GM12891 (cell line): ENCODE measurements around the gene DUSP7. TPM values are rescaled to one million over a fixed set of nuclear protein-coding genes. Genes with fewer than 3 reads are reported as not detected.
A peak's percentile ranks its signal among the peaks of the same experiment; 100 is the strongest.

ENCODE experiments used
- DNase-seq: peaks from one replicate; pipeline ENCODE4 v3.0.0; 2011; ENCODE audit warnings: low spot score; ENCODE audit not compliant: insufficient read length
- FAIRE-seq: peaks from 2 replicates; lab custom pipeline; 2011; peaks lifted over from hg19 to GRCh38; lab: Jason Lieb, UNC
- PAX5 ChIP-seq: IDR thresholded peaks from 2 replicates; pipeline ENCODE4 v1.6.1; 2011; ENCODE audit warnings: low read length, moderate library complexity, mild to moderate bottlenecking; ENCODE audit not compliant: insufficient read depth, severe bottlenecking
- POLR2A ChIP-seq: IDR thresholded peaks from 2 replicates; pipeline ENCODE4 v1.6.1; 2011; ENCODE audit warnings: low read depth, low read length, control low read depth
- POLR2AphosphoS5 ChIP-seq: IDR thresholded peaks from 2 replicates; pipeline ENCODE4 v1.6.1; 2011; ENCODE audit warnings: low read depth, low read length, control low read depth
- POU2F2 ChIP-seq: IDR thresholded peaks from 2 replicates; pipeline ENCODE4 v1.6.1; 2011; ENCODE audit warnings: low read depth, mild to moderate bottlenecking, control low read depth, low read length, moderate library complexity
- SPI1 ChIP-seq: IDR thresholded peaks from 2 replicates; pipeline ENCODE4 v1.6.1; 2011; ENCODE audit warnings: low read depth, low read length, control low read depth
- TAF1 ChIP-seq: IDR thresholded peaks from 2 replicates; pipeline ENCODE4 v1.6.1; 2011; ENCODE audit warnings: low read depth, low read length, control low read depth
- polyA plus RNA-seq: library from polyadenylated mRNA; unstranded; fragments of >200 nt; gene quantifications from one replicate; pipeline ENCODE4 v1.2.1, GENCODE V29; 2012; ENCODE audit warnings: low read depth, missing spikeins, inconsistent platforms; ENCODE audit not compliant: missing spikeins

Gene DUSP7
- 4.1 TPM for polyA plus RNA-seq

GRCh38 chr3:52056521-52056967 is at the start of gene DUSP7:
Gene DUSP7, minus strand, starts transcription at chr3:52056571. Its CDS starts 205 bp downstream, at chr3:52056366.
- no peak for TF ChIP-seq SPI1
- TF ChIP-seq POU2F2 = no peak
- FAIRE-seq (no peak), DNase-seq (peak; percentile 76)

GRCh38 chr3:52104684-52105640 is 48.6 kb upstream of the DUSP7 start:
- no peak for FAIRE-seq
- TF ChIP-seq SPI1 (no peak), PAX5 (no peak), POU2F2 (no peak), POLR2A (no peak), POLR2AphosphoS5 (no peak), TAF1 (no peak)
- no peak for DNase-seq

GRCh38 chr3:52102934-52103333 is 46.6 kb upstream of the DUSP7 start:
- no peak for FAIRE-seq
- DNase-seq = no peak
- no peak for TF ChIP-seq TAF1
- no peak for TF ChIP-seq SPI1
- TF ChIP-seq PAX5 = no peak
- TF ChIP-seq POLR2A = no peak
- TF ChIP-seq POLR2AphosphoS5 = no peak
- no peak for TF ChIP-seq POU2F2

GRCh38 chr3:52099001-52099401 is 42.6 kb upstream of the DUSP7 start:
- TF ChIP-seq SPI1 = no peak
- no peak for TF ChIP-seq TAF1
- TF ChIP-seq POLR2A = no peak
- TF ChIP-seq POU2F2 = no peak
- TF ChIP-seq PAX5 = no peak
- no peak for TF ChIP-seq POLR2AphosphoS5
- DNase-seq (no peak), FAIRE-seq (no peak)

- DNase-seq (no peak), FAIRE-seq (no peak)
- TF ChIP-seq TAF1 (no peak), POLR2AphosphoS5 (no peak), POLR2A (no peak), SPI1 (no peak), POU2F2 (no peak), PAX5 (no peak)
Observed at GRCh38 chr3:52097851-52098507, 41.6 kb upstream of the DUSP7 start.

- FAIRE-seq (no peak), DNase-seq (no peak)
- TF ChIP-seq PAX5 (no peak), POLR2AphosphoS5 (no peak), POLR2A (no peak), POU2F2 (no peak), TAF1 (no peak)
Observed at GRCh38 chr3:52095990-52096775, 39.8 kb upstream of the DUSP7 start.

- peak; percentile 5 for FAIRE-seq
- DNase-seq = no peak
- TF ChIP-seq POU2F2 = no peak
- no peak for TF ChIP-seq POLR2A
- TF ChIP-seq TAF1 = no peak
- TF ChIP-seq SPI1 = no peak
- no peak for TF ChIP-seq POLR2AphosphoS5
- TF ChIP-seq PAX5 = no peak
Observed at GRCh38 chr3:52094571-52095485, 38.5 kb upstream of the DUSP7 start.

GRCh38 chr3:52093756-52094545 is 37.6 kb upstream of the DUSP7 start:
- FAIRE-seq = no peak
- no peak for DNase-seq

More at GRCh38 chr3:52093756-52094545, 37.6 kb upstream of the DUSP7 start:
- TF ChIP-seq PAX5 (no peak), POLR2A (no peak)
